Thyroid gland (tissue), 4 donors: ENCODE results near the gene RRAD.

ENCODE experiments used
- POLR2A ChIP-seq, 2 donors: fragments of 450-650 bp; IDR thresholded peaks; one replicate each; pipeline ENCODE4 v1.6.1; 2017; ENCODE audit warnings: antibody characterized with exemption in 2 of 2, mild to moderate bottlenecking in 2 of 2, moderate library complexity in 1 of 2
- TF ChIP-seq, protein P1 (sequence below), 6 experiments: fragments of 200-600 bp in 3 of 6; fragments of 450-650 bp in 3 of 6; sonication (generic) in 3 of 6; IDR thresholded peaks; one replicate each; pipeline ENCODE4 v1.5.1; 2016 to 2019; ENCODE audit warnings: antibody characterized with exemption in 6 of 6, mild to moderate bottlenecking in 2 of 6, inconsistent platforms in 1 of 6, moderate library complexity in 1 of 6

DNA sequence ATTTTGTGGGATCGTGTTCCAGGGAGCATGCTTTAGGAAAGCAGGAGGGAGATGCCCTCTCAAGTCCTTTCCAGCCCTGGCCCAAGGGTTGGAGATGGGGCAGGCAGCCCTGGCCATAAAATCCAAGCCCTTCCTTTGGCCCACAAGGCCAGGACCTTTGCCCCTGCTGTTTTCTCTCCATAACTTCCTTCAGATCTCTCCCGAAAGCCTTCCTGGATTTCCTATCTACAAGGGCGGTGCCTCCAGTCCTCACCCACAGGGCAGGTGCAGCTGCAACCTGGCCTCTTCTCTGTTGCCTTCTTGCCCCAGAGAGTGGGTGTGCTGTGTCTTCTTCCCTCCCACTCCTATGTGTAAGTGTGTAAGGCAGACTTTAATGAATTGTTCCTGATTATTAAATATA is 53.5 kb downstream of the RRAD start:
- TF ChIP-seq, protein P1, sequence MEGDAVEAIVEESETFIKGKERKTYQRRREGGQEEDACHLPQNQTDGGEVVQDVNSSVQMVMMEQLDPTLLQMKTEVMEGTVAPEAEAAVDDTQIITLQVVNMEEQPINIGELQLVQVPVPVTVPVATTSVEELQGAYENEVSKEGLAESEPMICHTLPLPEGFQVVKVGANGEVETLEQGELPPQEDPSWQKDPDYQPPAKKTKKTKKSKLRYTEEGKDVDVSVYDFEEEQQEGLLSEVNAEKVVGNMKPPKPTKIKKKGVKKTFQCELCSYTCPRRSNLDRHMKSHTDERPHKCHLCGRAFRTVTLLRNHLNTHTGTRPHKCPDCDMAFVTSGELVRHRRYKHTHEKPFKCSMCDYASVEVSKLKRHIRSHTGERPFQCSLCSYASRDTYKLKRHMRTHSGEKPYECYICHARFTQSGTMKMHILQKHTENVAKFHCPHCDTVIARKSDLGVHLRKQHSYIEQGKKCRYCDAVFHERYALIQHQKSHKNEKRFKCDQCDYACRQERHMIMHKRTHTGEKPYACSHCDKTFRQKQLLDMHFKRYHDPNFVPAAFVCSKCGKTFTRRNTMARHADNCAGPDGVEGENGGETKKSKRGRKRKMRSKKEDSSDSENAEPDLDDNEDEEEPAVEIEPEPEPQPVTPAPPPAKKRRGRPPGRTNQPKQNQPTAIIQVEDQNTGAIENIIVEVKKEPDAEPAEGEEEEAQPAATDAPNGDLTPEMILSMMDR (IDR thresholded peaks at IDR 0.05): no peak
- TF ChIP-seq POLR2A (IDR thresholded peaks at IDR 0.05): no peak
